CD14-positive monocyte (primary cell): Measurements from ENCODE around the gene PAOX. TPM values are rescaled to one million over a fixed set of nuclear protein-coding genes. Genes with fewer than 3 reads are reported as not detected.

Experiments used
- DNase-seq, 3 donors: peaks; one replicate each; pipeline ENCODE4 v3.0.0-alpha.2; 2011 to 2022
- H2AFZ ChIP-seq: 2 replicates; pipeline ENCODE4 v1.6.0; 2012; ENCODE audit warnings: mild to moderate bottlenecking, low read depth, low read length, inconsistent platforms; ENCODE audit not compliant: insufficient read depth, poor library complexity, severe bottlenecking
- H3K27ac ChIP-seq, 2 donors: 1 replicate in 1 of 2; 2 replicates in 1 of 2; pipeline ENCODE4 v1.5.1; 2012 to 2013; ENCODE audit warnings: low read length in 2 of 2, control low read depth in 1 of 2, inconsistent platforms in 1 of 2, low read depth in 1 of 2, mild to moderate bottlenecking in 1 of 2
- H3K27me3 ChIP-seq, 2 donors: one replicate each; pipeline versions ENCODE4 v1.6.0 to v1.6.1; 2011 to 2013; ENCODE audit warnings: low read length in 2 of 2; ENCODE audit not compliant: control insufficient read depth in 2 of 2, insufficient read depth in 2 of 2
- H3K36me3 ChIP-seq, 2 donors: replicated peaks in 1 of 2; 1 replicate in 1 of 2; 2 replicates in 1 of 2; pipeline versions ENCODE4 v1.5.1 to v1.6.1; 2012 to 2013; ENCODE audit warnings: low read length in 2 of 2, control low read depth in 1 of 2, inconsistent platforms in 1 of 2, mild to moderate bottlenecking in 1 of 2; ENCODE audit not compliant: insufficient read depth in 2 of 2, control insufficient read depth in 1 of 2
- H3K4me1 ChIP-seq, 2 donors: 1 replicate in 1 of 2; 2 replicates in 1 of 2; pipeline versions ENCODE4 v1.5.1 to v1.6.1; 2012 to 2013; ENCODE audit warnings: low read length in 2 of 2, control low read depth in 1 of 2, inconsistent platforms in 1 of 2, mild to moderate bottlenecking in 1 of 2, moderate library complexity in 1 of 2; ENCODE audit not compliant: insufficient read depth in 2 of 2, control insufficient read depth in 1 of 2
- H3K4me2 ChIP-seq: replicated peaks from 2 replicates; pipeline ENCODE3; 2012; ENCODE audit warnings: low read length, moderate library complexity, mild to moderate bottlenecking; ENCODE audit not compliant: poor library complexity, severe bottlenecking; ENCODE audit errors: extremely low read depth
- H3K4me3 ChIP-seq, 3 experiments: fragments of 200-600 bp in 1 of 3; sonication (generic) in 1 of 3; replicated peaks in 1 of 3; 1 replicate in 2 of 3; 2 replicates in 1 of 3; pipeline ENCODE4 v1.5.1; 2011 to 2013; ENCODE audit warnings: low read length in 3 of 3, mild to moderate bottlenecking in 3 of 3, control low read depth in 2 of 3, low read depth in 2 of 3, inconsistent platforms in 1 of 3, moderate library complexity in 1 of 3
- H3K79me2 ChIP-seq: 2 replicates; pipeline ENCODE4 v1.6.0; 2012; ENCODE audit warnings: mild to moderate bottlenecking, control low read depth, inconsistent platforms, low read length, moderate library complexity; ENCODE audit not compliant: insufficient read depth
- H3K9ac ChIP-seq: 2 replicates; pipeline ENCODE4 v1.6.0; 2017; ENCODE audit warnings: low read length, mild to moderate bottlenecking; ENCODE audit not compliant: insufficient read depth, poor library complexity, severe bottlenecking
- H3K9me3 ChIP-seq, 2 donors: replicated peaks in 1 of 2; 1 replicate in 1 of 2; 2 replicates in 1 of 2; pipeline versions ENCODE4 v1.5.1 to v1.6.1; 2012 to 2013; ENCODE audit warnings: low read length in 2 of 2, control low read depth in 1 of 2; ENCODE audit not compliant: control insufficient read depth in 1 of 2, insufficient read depth in 1 of 2
- H4K20me1 ChIP-seq: 2 replicates; pipeline ENCODE4 v1.6.0; 2012; ENCODE audit warnings: mild to moderate bottlenecking, low read length, control low read depth, moderate library complexity; ENCODE audit not compliant: insufficient read depth
- H3K27ac Mint-ChIP-seq, 7 donors: one replicate each; pipeline ENCODE4 v1.8.0; 2020; ENCODE audit warnings: mild to moderate bottlenecking in 7 of 7, mixed read lengths in 7 of 7, moderate library complexity in 6 of 7, inconsistent platforms in 2 of 7
- H3K27me3 Mint-ChIP-seq, 3 donors: one replicate each; pipeline ENCODE4 v1.8.0; 2021 to 2022; ENCODE audit warnings: low read depth in 3 of 3, mild to moderate bottlenecking in 3 of 3, mixed read lengths in 3 of 3, moderate library complexity in 3 of 3, inconsistent platforms in 1 of 3
- H3K36me3 Mint-ChIP-seq, 2 donors: one replicate each; pipeline ENCODE4 v1.8.0; 2020; ENCODE audit warnings: mixed read lengths in 2 of 2, inconsistent platforms in 1 of 2, mild to moderate bottlenecking in 1 of 2
- H3K4me1 Mint-ChIP-seq: one replicate; pipeline ENCODE4 v1.8.0; 2020; ENCODE audit warnings: mild to moderate bottlenecking, mixed read lengths
- H3K4me3 Mint-ChIP-seq, 2 donors: one replicate each; pipeline ENCODE4 v1.8.0; 2020; ENCODE audit warnings: mild to moderate bottlenecking in 2 of 2, mixed read lengths in 2 of 2, moderate library complexity in 1 of 2
- H3K9me3 Mint-ChIP-seq, 7 donors: one replicate each; pipeline ENCODE4 v1.8.0; 2020 to 2022; ENCODE audit warnings: mixed read lengths in 7 of 7, mild to moderate bottlenecking in 6 of 7, moderate library complexity in 6 of 7, inconsistent platforms in 2 of 7
- WGBS: methylation state at CpG from one replicate; pipeline ENCODE4 v1.1.5; 2013; ENCODE audit warnings: missing lambda C conversion rate; ENCODE audit not compliant: insufficient coverage; 5-methylcytosine and 5-hydroxymethylcytosine counted together
- intact Hi-C, 2 donors: fragments of 100-400 bp; cut with micrococcal nuclease; formaldehyde crosslinking; loops; one replicate each; pipeline versions ENCODE4 v1.15.0 to v1.15.1; 2023
- polyA plus RNA-seq, 3 donors: library from polyadenylated mRNA; depleted of rRNA in 1 of 3; unstranded in 2 of 3; stranded (reverse) in 1 of 3; fragments of 300-500 nt in 2 of 3; fragments of >200 nt in 1 of 3; fragmentation: Illumina TruSeq in 2 of 3; gene quantifications; 1 replicate in 2 of 3; 2 replicates in 1 of 3; pipeline ENCODE4 v1.2.3, GENCODE V29; 2012 to 2021
- TF ChIP-seq, protein P1 (sequence below): fragments of 200-600 bp; IDR thresholded peaks from one replicate; pipeline ENCODE4 v1.8.0; 2022; ENCODE audit warnings: antibody characterized with exemption, mild to moderate bottlenecking

PAOX gene
- polyA plus RNA-seq, 3 donors: 3.9 to 9.5 (median 9.3) TPM

DNA sequence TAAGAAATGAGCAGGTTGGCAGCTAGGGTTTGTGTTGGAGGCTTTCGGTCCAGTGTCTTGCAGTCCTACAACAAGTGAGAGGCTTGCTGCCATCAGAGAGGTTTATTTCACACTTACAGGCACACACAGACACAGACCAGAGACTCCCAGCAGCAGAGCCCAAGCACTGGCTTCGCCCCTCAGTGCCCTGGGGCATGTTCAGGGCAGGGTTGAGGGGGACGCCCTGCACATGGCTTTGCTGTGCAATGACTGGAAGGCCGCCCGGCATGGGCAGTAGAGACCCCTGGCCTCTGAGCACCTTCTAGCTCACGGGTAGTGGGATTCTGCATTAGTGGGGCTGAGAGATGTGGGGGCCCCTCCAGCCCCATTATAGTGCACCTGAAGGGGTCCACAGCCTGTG lies 41.5 kb downstream of the PAOX start:
- DNase-seq: no peak
- peaks cover 0 to 4% of the 10 kb centered on the region in 2 donors for H3K4me1 ChIP-seq
- H2AFZ ChIP-seq: no peak overlapping the region
- Mint-ChIP-seq H3K36me3 (peaks cover 10 to 34% of the 10 kb centered on the region in 2 donors), H3K4me1 (no peaks in the 10 kb centered on the region), H3K27ac (no peak overlapping the region), H3K4me3 (no peak overlapping the region), H3K27me3 (peaks cover 20 to 29% (median 26%) of the 10 kb centered on the region in 3 donors), H3K9me3 (peaks cover 0 to 11% (median 5%) of the 10 kb centered on the region in 7 donors)
- 93% methylated on average over 5 of the region's 6 CpGs for WGBS
- TF ChIP-seq, protein P1, sequence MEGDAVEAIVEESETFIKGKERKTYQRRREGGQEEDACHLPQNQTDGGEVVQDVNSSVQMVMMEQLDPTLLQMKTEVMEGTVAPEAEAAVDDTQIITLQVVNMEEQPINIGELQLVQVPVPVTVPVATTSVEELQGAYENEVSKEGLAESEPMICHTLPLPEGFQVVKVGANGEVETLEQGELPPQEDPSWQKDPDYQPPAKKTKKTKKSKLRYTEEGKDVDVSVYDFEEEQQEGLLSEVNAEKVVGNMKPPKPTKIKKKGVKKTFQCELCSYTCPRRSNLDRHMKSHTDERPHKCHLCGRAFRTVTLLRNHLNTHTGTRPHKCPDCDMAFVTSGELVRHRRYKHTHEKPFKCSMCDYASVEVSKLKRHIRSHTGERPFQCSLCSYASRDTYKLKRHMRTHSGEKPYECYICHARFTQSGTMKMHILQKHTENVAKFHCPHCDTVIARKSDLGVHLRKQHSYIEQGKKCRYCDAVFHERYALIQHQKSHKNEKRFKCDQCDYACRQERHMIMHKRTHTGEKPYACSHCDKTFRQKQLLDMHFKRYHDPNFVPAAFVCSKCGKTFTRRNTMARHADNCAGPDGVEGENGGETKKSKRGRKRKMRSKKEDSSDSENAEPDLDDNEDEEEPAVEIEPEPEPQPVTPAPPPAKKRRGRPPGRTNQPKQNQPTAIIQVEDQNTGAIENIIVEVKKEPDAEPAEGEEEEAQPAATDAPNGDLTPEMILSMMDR: no peak
- no peaks in the 10 kb centered on the region for H3K9me3 ChIP-seq
- intact Hi-C loops: loop anchor here in 1 of 2 donors (5.0 kb wide), 1 partner anchor 147 kb away; the partner anchor contains the start of gene SYCE1
- H3K27ac ChIP-seq: no peak overlapping the region
- peaks cover 2 to 17% of the 10 kb centered on the region in 2 donors for H3K36me3 ChIP-seq
- no peak overlapping the region for H3K4me2 ChIP-seq
- no peak overlapping the region for H3K9ac ChIP-seq
- H4K20me1 ChIP-seq: peaks cover 9% of the 10 kb centered on the region
- no peak overlapping the region for H3K4me3 ChIP-seq
- peaks cover 0 to 25% of the 10 kb centered on the region in 2 donors for H3K27me3 ChIP-seq
- H3K79me2 ChIP-seq: no peaks in the 10 kb centered on the region

DNA sequence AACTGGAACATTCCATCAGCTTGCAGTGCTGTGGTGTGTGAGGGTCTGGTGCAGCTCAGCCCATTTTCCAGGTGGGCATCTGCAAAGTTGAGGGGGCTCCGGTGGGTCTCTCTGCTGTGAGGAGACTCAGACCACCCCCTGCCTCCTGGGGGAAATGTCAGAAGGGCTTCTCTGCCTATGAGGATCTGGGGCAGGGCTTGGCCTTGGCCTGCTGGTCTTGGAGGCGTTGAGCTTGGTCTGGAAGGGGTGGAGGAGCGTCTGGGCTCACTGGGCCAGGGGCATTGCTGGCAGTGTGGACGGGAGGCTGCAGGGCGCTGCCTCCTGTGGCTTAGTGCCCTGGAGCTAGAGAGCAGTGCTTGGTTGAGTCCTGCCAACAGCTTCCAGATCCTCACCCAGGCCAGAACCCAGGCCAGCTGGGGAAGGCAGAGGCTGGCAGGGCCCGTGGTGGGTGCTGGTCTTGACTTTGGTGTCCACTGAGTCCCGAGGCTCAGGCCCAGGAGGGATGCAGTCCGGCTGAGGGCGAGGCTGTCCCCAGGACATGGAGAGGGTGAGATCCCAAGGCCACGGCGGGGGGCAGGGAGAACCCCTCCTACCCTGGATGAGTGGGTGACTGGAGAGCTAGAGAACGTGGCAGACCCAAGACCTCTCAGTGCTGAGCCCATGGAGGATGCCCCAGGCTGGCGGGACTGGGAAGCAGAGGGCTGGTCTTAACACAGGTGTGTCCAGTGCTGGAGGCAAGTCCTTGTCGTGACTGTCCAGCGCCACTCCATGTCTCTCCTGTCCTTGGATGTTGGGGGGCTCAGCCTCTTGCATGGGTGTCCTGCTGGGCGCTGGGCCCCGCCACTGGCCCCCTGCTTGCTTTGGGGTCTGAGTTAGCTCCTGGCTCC lies 42.5 kb downstream of the PAOX start:
- Mint-ChIP-seq H3K27me3 (peaks cover 20 to 29% (median 26%) of the 10 kb centered on the region in 3 donors), H3K4me1 (no peaks in the 10 kb centered on the region), H3K27ac (peak overlapping the region in 2 of 7 donors; percentile 4 to 25), H3K4me3 (peak overlapping the region in 1 of 2 donors; percentile 78), H3K9me3 (peaks cover 0 to 6% (median 0%) of the 10 kb centered on the region in 7 donors), H3K36me3 (peaks cover 5 to 28% of the 10 kb centered on the region in 2 donors)
- intact Hi-C loops: loop anchor here in 1 of 2 donors (5.0 kb wide), 1 partner anchor 146 kb away; the partner anchor contains the start of gene SYCE1
- no peak overlapping the region for H3K4me2 ChIP-seq
- no peak overlapping the region for H3K9ac ChIP-seq
- H4K20me1 ChIP-seq: peaks cover 9% of the 10 kb centered on the region
- 93% methylated on average over 14 of the region's 17 CpGs for WGBS
- no peak overlapping the region for H3K27ac ChIP-seq
- H3K4me3 ChIP-seq: no peak overlapping the region
- peaks cover 0 to 11% of the 10 kb centered on the region in 2 donors for H3K36me3 ChIP-seq
- no peak overlapping the region for H2AFZ ChIP-seq
- peaks cover 0 to 4% of the 10 kb centered on the region in 2 donors for H3K4me1 ChIP-seq
- peak in 1 of 3 donors; percentile 2 for DNase-seq
- H3K9me3 ChIP-seq: no peaks in the 10 kb centered on the region
- peaks cover 0 to 25% of the 10 kb centered on the region in 2 donors for H3K27me3 ChIP-seq
- H3K79me2 ChIP-seq: no peaks in the 10 kb centered on the region
- TF ChIP-seq, protein P1: no peak
